Measurements from ENCODE around the gene FREY1.
"Not testable (repeated sequence)": the region's sequence is repeated elsewhere in the genome, so short reads cannot be mapped to it uniquely, and the experiment has no call there.

FREY1 gene

DNA sequence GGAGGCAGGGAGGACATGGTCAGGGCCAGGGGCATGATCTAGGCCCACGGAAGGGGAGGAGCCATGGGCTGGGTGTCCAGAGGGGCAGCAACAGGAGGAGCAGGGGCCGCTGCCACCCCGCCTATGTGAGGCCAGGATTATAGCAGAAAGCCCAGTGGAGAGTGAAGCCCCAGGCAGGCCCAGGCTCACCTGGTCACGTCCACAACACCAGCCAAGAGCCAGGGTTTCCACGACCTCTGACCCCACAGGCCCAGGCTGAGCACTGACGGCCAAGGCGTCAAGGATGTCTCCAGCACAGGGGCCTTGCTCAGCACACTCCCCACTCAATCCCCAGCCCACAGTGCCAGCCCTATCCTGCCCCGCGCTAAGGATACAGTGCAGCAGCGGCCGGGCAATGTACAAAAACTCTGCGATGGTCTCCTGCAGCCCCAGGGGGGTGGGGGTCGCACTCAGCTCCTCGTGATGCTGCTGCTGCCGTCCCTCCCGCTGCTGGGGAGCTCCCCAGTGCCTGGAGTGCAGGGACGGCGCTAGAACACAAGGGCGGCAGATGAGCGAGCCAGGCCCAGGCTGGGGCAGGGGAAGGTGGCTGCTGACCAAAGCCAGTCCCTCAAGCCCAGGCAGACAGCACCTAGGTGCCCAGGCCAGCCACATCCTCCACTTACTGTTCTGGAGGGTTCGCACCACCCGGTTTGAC is 7.0 kb upstream of the FREY1 start:
- no peak for DNase-seq

DNA sequence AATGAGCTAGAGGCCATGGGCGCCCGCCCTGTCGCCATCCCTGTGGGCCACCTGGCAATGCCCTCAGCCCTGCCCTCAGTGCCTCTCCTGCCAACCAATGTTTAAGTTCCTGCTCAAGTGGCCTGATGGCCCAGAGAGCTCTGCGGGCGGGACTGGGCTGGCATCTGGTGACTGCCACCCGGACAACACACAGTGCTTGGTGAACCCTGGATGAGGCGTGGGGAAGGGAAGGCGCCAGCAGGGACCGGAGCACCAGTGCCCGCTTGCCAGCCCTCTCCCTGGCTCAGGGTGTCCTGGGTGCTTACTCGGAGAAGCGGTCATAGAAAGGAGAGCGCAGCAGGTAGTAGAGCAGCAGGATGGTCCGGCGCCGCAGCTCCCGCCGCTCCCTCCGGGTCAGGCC is 6.4 kb upstream of the FREY1 start:
- no peak for DNase-seq

DNA sequence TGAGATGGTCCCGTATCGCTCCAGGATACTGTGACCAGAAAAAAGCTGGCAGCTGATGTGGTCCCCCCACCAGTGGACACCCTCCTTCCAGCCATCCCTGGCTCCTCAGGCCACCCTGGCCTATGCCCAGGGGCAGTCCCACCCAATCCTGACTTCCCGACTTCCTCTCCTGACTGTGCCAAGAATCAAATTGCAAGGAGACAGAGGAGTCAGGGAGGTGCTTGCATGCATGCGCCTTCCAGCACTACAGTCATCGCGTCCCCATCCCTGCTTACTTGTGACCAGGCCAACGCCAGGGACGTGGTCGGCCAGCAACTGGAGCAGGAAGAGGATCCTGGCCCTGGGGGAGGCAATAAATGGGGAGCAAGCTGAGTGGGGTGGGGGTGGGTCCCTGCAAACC is 3.6 kb upstream of the FREY1 start:
- DNase-seq = no peak

DNA sequence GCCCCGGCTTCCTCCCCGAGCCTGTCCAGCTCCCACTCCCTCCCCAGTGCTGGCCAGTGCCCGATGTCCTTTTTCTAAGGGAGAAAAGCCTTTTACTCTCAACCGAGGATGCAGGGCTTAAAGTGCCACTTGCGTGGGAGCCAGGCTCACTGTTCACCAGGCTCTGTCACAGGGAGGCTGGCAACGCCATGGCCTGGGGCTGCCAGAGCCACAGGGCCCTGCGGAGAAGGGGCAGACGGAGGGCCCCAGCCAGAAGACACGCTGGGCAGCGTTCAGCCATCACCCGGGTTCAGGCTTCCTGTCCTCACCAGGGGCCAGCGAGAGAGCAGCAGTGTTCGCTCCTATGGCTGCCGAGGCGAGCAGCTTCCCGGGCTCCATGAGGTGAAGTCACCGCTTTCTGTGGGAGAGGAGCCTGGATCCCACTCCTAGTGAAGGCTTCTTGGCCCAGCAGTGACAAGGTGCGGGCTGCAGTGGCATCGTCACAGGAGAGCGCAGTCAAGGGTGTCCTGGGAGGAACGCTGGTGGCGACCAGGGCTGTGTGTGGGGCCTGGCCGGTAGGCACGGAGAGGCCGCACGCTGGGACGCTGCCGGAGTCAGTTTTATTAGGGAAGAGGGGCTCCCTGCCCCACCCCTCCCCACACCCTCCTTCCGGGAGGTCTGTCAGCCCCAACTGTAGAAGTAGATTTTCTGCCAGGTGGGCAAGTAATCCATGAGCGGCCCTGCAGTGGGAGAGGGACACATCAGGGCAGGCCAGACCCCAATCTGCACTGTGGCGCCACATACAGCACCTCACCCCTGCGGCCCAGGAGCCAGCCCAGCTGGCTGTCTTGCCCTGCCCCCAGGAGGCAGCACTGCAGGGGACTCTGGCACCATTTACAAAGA is 2.8 kb upstream of the FREY1 start:
- DNase-seq = no peak

DNA sequence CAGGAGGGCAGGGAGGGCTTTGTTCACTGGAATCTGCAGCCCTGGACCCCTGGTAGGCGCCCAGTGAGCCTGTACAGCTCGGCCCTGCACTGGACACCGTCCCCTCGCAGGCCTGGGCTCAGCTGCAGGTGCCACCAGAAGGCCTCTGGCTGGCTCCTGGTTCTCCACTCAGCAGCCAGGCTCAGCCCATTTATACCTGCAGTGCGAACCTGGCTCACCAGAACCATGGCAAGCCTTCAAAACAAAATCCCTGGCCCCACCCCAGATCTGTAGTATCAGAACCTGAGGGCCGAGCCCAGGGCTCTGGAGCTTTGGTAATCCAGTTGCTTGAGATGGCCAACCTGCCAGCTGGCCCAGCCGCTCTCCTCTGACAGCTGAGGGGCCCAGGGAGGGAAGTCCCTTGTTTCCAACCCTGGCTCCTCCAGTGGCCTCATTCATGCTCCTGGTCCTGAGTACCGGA is 870 bp upstream of the FREY1 start:
- DNase-seq = no peak

DNA sequence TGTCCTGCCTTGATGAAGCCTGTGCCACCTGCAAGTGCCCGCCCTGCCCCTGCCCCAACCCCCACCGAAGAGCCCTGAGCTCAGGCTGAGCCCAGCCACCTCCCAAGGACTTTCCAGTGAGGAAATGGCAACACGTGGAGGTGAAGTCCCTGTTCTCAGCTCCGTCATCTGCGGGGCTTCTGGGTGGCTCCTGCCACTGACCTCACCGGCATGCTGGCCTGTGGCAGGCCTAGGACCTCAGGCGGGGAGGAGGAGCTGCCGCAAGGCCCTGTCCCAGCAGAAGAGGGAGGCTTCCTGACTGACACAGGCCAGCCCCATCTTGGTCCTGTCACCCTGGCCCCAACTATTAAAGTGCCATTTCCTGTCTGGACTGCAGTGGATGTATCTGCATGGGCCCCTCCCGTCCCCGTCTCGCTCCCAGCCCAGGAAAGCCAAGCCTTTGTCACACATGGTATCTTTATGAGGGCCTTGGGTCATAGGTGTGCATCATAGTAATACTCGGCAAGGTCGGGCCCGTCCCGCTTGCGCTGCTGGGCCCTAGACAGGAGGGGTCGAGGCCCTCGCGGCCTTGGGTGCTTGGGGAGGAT is 882 bp downstream of the FREY1 start:
- DNase-seq = no peak

DNA sequence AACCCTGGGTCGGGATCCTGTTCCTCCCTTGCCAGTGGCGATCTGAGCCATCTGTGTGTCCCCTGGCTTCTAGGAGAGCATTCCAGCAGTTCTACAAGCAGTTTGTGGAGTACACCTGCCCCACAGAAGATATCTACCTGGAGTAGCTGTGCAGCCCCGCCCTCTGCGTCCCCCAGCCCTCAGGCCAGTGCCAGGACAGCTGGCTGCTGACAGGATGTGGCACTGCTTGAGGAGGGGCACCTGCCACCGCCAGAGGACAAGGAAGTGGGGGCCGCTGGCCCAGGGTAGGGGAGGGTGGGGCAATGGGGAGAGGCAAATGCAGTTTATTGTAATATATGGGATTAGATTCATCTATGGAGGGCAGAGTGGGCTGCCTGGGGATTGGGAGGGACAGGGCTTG is 1.5 kb downstream of the FREY1 start:
- DNase-seq = not testable (repeated sequence)

DNA sequence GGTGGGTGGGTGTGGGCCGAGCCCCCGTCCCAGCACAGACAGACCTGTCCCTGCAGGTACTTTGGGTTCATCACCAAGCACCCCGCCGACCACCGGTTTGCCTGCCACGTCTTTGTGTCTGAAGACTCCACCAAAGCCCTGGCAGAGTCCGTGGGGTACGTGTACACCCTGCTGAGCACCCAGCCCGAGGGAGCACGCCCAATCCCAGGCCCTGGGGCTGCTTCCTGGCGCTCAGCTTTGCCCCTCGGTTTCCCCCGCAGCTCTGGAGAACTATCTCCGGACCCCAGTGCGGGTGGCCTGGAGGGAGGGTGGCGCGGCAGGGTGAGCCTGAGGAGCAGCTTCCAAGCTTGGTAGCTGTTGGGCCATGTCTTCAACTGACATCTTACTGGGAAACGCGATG is 2.0 kb downstream of the FREY1 start:
- no peak for DNase-seq

DNA sequence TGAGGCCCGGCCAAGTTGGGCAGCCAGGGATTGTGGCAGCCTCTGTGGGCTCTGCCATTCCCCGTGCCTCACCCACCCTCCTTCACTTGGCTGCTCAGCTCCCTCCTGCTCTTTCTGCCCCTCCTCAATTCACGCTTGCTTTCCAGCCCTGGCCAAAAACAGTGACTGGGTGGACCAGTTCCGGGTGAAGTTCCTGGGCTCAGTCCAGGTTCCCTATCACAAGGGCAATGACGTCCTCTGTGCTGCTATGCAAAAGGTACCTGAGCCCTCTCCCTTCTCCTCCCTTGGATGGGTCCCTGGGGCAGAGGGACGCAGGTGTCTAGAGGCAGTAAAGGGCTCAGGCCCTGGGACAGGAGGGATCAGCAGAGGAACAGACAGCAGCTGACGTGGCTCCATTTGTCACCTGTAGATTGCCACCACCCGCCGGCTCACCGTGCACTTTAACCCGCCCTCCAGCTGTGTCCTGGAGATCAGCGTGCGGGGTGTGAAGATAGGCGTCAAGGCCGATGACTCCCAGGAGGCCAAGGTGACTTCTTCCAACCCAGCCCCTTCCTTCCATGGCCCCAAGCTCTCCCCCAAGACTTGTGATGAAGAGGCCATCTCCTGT is 2.7 kb downstream of the FREY1 start:
- no peak for DNase-seq

DNA sequence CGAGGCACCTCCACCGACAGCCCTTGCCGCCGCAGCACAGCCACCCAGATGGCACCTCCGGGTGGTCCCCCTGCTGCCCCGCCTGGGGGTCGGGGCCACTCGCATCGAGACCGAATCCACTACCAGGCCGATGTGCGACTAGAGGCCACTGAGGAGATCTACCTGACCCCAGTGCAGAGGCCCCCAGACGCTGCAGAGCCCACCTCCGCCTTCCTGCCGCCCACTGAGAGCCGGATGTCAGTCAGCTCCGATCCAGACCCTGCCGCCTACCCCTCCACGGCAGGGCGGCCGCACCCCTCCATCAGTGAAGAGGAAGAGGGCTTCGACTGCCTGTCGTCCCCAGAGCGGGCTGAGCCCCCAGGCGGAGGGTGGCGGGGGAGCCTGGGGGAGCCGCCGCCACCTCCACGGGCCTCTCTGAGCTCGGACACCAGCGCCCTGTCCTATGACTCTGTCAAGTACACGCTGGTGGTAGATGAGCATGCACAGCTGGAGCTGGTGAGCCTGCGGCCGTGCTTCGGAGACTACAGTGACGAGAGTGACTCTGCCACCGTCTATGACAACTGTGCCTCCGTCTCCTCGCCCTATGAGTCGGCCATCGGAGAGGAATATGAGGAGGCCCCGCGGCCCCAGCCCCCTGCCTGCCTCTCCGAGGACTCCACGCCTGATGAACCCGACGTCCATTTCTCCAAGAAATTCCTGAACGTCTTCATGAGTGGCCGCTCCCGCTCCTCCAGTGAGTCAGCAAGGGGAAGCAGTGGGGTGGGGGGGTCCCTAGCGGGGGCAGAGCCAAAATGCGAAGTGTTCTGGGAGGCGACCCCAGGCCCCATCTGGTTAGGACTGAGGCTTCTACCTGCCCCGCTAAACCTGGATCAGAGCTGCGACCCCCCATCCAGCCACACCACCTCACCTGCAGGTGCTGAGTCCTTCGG is 4.4 kb downstream of the FREY1 start:
- DNase-seq = no peak

DNA sequence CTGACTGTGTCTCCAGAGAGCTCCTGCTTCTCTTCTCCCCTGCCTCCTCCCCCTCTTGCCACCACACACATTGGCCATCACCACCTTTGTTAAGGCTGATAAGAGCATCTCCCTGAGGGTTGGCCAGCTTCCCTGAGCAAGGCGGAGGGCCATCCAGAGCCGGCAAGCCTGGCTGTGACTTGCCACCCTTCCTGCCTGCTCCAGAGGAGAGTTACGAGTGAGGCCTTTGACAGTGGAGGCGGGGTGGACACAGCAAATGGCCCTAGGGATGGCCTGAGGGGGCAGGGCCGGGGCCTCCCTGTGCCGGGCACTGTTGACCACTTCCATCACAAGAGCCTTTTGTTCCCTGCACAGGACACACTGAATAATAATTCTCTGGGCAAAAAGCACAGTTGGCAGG is 5.4 kb downstream of the FREY1 start:
- DNase-seq = no peak

DNA sequence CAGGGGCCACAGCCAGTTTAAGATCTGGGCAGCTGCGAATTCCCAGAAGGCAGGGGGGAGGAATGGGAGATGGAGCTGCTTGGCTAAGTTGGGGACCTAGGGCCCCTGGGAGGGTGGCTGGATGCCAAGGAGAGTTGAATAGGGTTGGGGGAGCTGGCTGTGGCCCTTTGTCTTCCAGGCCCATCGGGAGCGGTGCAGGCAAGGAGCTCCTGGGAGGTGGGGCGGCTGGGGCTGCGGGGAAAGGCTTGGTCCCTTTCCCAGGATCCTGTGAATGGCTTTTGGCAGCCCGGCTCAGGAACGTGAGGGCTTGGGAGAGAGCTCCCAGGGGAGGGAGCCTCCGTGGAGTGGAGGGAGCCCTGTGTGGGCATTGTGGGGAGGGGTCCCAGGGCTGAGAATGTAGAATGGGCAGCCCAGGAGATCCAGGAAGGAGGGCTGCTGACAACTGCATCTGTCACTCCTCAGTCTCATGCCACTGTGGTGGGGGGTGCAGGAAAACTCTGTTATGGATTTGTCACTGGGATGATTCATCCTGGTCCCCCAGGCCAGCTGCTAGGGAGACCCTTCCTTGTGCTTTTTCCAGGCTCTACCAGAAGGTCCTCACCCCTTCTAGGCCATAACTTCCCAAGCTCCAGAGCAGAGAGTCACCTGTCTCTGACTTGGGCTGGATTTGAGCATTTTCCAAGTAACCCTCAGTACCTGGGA is 6.0 kb downstream of the FREY1 start:
- no peak for DNase-seq

DNA sequence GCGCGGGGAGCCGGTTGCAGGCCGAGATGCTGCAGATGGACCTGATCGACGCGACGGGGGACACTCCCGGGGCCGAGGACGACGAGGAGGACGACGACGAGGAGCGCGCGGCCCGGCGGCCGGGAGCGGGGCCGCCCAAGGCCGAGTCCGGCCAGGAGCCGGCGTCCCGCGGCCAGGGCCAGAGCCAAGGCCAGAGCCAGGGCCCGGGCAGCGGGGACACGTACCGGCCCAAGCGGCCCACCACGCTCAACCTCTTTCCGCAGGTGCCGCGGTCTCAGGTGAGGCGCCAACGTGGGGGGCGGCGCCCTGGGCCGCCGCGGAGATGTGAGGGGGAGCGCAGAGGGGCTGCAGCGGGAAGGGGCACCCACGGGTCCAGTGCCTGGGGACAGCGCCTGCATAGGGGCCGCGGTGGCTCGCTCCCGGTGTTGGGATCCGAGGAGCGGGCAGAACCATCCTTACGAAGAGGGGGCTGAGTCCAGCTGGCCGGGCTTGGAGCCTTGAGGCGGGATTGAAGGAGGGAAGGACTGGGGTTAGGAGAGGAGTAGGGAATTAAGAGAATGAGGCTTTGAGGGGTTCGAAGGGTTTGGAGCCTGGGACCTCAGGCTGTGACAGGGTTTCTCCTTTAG is 6.8 kb downstream of the FREY1 start:
- DNase-seq = not testable (repeated sequence)

DNA sequence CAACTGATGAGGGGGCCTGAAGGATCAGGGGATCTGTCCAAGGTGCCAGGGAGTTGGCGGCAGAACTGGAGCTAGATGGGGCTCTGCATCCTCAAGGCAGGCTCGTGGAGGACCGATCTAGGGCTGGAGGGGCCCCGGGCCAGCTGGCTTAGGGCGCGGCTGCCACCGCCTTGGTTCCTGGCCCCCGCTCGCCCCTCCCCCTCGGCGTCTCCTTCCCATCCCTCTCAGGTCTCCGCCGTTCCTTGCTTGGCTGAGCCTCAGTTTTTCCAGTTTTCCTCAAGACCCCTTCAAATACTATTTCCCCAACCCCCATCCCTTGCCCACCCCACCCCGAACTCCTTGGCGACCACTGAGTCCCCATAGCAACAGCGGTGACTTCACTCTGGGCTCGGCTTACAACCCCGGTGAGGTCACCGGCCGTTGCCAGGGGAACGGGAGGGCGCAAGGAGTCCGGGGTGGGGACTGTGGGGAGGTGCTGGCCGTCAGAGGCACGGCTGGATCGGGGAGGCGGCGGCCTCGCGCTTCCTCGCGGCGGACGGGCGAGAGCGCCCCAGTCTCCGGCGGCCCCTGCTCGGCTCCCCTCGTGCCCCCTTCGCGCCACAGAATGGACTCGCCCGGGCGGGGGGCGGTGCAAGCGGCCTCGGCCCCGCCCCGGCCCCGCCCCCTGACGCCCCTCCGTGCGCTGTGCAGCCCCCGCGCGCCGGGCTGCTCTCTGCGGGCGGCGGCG is 7.5 kb downstream of the FREY1 start:
- peak; percentile 59 for DNase-seq

DNA sequence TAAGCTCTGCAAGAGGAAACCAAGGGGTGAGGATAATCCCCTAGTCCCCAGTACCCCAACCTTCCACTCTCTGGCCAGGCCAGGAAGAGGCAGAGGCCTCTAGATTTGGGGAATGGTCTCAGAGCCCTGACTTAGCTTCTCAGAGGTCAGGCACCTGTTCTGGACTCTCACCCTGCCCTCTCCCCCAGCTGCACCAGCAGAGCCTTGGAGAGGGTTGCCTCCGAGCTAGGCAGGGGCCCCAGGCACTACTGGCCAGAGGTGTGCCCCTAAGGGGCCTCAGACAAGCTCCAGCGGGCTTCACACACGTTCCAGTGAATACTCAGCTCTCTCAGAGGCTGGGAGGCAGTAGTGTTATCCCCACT is 8.0 kb downstream of the FREY1 start:
- no peak for DNase-seq

DNA sequence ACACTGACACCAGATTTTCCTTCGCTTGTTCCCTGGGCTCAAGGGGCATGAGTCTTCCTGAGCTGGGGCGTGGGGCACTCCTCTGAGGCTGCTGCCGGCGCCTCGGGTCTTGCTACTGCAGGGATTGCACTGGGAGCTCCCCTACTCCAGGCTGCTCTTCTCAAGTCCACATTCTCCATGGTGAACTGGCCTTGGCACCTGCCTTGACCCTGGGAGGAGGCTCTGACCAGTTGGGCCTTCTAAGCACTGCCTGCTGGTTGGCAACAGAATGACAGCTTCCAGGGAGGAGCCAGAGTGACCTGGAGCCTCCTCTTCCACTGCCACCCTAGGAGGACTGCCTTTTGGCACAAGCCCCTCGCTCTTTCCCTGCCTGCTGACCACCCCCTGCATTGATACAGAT is 9.5 kb downstream of the FREY1 start:
- no peak for DNase-seq

DNA sequence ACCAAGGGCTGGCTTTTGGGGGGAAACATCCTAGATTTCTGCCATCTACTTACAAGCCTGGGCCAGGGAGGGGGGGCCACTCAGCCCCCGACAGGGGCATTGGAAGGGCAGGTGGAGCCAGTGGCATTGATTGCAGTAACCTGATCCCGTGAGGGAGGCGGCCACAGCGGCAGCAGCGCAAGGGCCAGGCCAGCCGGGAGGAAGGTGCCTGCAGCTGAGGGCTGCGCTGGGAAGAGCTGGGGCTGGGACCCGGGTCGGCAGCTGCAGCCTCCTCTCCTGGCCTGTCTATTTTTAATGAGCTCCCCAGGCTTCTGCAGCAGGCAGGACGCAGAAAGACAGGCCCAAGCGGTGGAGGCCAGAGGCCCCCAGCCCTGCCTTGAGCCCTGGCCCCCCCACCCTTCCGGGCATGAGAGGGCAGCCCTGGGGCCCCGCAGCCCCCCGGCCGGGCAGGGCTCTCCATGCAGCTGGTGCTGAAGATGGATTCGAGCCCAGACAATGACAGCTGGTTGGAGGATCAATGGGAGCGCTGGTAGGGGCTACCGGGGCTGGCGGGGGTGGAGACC is 10.6 kb downstream of the FREY1 start:
- no peak for DNase-seq

DNA sequence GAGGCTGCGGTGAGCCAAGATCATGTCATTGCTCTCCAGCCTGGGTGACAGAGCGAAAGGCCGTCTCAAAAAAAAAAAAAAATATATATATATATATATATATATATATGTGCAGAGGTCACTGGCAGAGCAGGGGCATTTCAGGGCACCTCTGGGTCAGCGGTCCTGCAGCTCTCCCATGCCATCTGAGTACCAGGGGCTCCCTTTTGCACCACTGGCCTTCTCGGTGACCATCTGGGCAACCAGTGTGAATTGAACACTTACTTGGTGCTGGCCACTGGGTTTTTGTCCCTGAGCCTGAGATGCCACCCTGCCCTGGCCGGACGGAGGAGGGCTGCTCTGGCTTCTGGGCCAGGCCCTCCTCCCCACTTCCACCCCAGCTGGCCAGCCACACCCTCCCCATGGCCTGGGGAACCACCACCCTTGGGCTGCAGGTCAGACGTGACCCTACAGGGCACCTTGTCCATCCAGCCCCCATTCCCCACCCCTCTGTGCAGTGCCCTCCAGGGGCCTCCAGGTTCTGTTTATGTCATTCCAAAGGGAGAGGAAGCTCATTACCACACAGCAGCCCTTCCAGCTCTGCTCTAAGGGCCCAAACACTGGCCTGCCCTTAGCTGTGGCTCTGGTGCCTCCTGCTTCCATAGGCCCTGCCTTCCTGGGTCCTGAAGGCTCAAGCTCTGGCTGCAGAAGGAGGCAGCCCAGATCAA is 11.4 kb downstream of the FREY1 start:
- no peak for DNase-seq

DNA sequence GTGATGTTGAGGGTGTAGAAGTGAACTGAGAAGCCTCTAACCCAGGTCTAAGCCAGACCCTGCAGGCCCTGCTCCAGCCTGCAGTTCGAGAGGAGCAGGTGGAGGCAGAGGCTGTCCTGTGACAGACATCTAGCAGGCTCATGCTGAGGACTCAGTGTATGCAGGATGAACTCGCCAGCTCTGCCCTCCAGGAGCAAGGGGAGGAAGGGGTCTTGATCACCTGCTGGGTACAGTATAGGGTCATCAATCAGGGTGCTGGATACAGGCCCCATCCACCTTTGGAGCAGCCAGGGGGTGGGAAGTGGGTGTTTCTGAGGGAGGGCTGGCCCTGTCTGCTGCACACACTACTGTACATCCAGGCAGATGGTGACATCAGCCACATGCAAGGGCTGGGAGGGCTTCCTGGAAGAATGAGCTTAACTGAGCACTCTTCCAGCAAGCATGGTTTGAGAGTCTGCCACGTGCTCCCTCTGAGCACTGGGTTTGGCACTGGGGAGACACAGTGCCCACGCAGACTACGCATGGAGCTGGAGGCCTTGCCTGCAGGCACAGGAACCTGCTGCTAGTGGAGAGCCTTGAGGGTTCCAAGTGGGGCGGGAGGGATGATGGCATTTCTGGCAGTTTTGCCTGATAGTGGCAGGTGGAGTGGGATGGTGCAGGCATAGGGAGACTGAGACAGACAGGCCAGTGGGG is 12.4 kb downstream of the FREY1 start:
- DNase-seq = no peak

All from stimulated activated CD4-positive, alpha-beta T cell treated with anti-CD3 and anti-CD28 coated beads, Interleukin-4, amount 100 ng/mL, for 24 hours (primary cell).